HCT116 (cell line): ENCODE data around the gene FAM13C. TPM values are rescaled to one million over a fixed set of nuclear protein-coding genes. Genes with fewer than 3 reads are reported as not detected.

ENCODE experiments used
- ATAC-seq: fragments of 200-7000 bp; cut with Tn5 transposase; 2 replicates; pipeline ENCODE4 v1.9.1; 2020; ENCODE audit warnings: mild to moderate bottlenecking, moderate library complexity
- BruUV-seq: library from RNA; stranded (reverse); fragments of 400-500 nt; replicated peaks from 2 replicates; lab custom pipeline; 2021; lab: Mats Ljungman, UMichigan
- CTCF ChIA-PET: fragments of 300-600 bp; sonication (Branson Sonifier 250); formaldehyde crosslinking; loops from one replicate; lab custom pipeline; 2021; ENCODE audit warnings: antibody characterized with exemption; lab: Charles Lee
- POLR2A ChIA-PET: fragments of 300-600, 350-600 bp; sonication (Branson Sonifier 250); formaldehyde crosslinking; loops from one replicate; lab custom pipeline; 2021; ENCODE audit warnings: antibody characterized with exemption; lab: Charles Lee
- RAD21 ChIA-PET, 2 experiments: fragments of 300-600 bp; sonication (Branson Sonifier 250); formaldehyde crosslinking; loops; one replicate each; lab custom pipeline; 2023; ENCODE audit warnings: low total read pairs in 2 of 2; ENCODE audit not compliant: uncharacterized antibody in 2 of 2, unreplicated experiment in 2 of 2, low non-redundant PET in 1 of 2; lab: Charles Lee
- DNase-seq: peaks from one replicate; pipeline ENCODE4 v3.0.0-alpha.2; 2010; ENCODE audit warnings: low read depth, low spot score
- H2AFZ ChIP-seq: fragments of 200-600 bp; shearing (Covaris generic), sonication (generic); 2 replicates; pipeline ENCODE4 v1.6.1; 2017; ENCODE audit warnings: low read depth, mixed run types, mixed read lengths, antibody characterized with exemption, low read length; ENCODE audit not compliant: poor library complexity, severe bottlenecking
- H3K27ac ChIP-seq: 2 replicates; pipeline ENCODE4 v1.5.1; 2012; ENCODE audit warnings: low read depth, low read length
- H3K27me3 ChIP-seq: fragments of 200-600 bp; sonication (generic); 2 replicates; pipeline ENCODE4 v1.6.1; 2016; ENCODE audit warnings: mixed run types, low read length, mixed read lengths; ENCODE audit not compliant: insufficient read depth
- H3K36me3 ChIP-seq, 2 experiments: fragments of 200-500 bp in 1 of 2; fragments of 200-600 bp in 1 of 2; sonication (Bioruptor generic) in 1 of 2; sonication (generic) in 1 of 2; 2 replicates each; pipeline versions ENCODE4 v1.5.1 to v1.6.1; 2014 to 2016; ENCODE audit warnings: low read length in 2 of 2, inconsistent platforms in 1 of 2, mixed read lengths in 1 of 2, mixed run types in 1 of 2; ENCODE audit not compliant: insufficient read depth in 2 of 2, control insufficient read depth in 1 of 2
- H3K4me1 ChIP-seq, 2 experiments: fragments of 200-600 bp in 1 of 2; sonication (generic) in 1 of 2; 2 replicates each; pipeline versions ENCODE4 v1.5.1 to v1.6.1; 2012 to 2017; ENCODE audit warnings: low read length in 2 of 2, inconsistent platforms in 1 of 2, mild to moderate bottlenecking in 1 of 2, mixed read lengths in 1 of 2, mixed run types in 1 of 2, moderate library complexity in 1 of 2; ENCODE audit not compliant: insufficient read depth in 2 of 2, control insufficient read depth in 1 of 2
- H3K4me2 ChIP-seq: fragments of 200-600 bp; sonication (generic); 2 replicates; pipeline ENCODE4 v1.6.1; 2017; ENCODE audit warnings: mixed run types, low read length, mixed read lengths
- H3K4me3 ChIP-seq, 2 experiments: fragments of 200-600 bp in 1 of 2; sonication (generic) in 1 of 2; replicated peaks in 1 of 2; 2 replicates each; pipeline ENCODE4 v1.5.1; 2011 to 2016; ENCODE audit warnings: low read length in 2 of 2, control low read depth in 1 of 2, low read depth in 1 of 2, mild to moderate bottlenecking in 1 of 2, mixed read lengths in 1 of 2, mixed run types in 1 of 2
- H3K79me2 ChIP-seq: fragments of 200-600 bp; sonication (generic); 2 replicates; pipeline ENCODE4 v1.6.1; 2017; ENCODE audit warnings: mild to moderate bottlenecking, mixed run types, low read length, moderate library complexity, mixed read lengths; ENCODE audit not compliant: insufficient read depth
- H3K9ac ChIP-seq: fragments of 200-600 bp; sonication (generic); 2 replicates; pipeline ENCODE4 v1.6.1; 2016; ENCODE audit warnings: low read length, mixed read lengths
- H3K9me2 ChIP-seq: fragments of 200-600 bp; sonication (generic), shearing (Covaris generic); 2 replicates; pipeline ENCODE4 v1.6.1; 2017; ENCODE audit warnings: mixed run types, mild to moderate bottlenecking, moderate library complexity; ENCODE audit not compliant: insufficient read depth
- H3K9me3 ChIP-seq, 2 experiments: fragments of 200-500 bp in 1 of 2; fragments of 200-600 bp in 1 of 2; sonication (Bioruptor generic) in 1 of 2; sonication (generic) in 1 of 2; 2 replicates each; pipeline ENCODE4 v1.6.1; 2014 to 2017; ENCODE audit warnings: low read length in 2 of 2, mixed read lengths in 2 of 2, inconsistent platforms in 1 of 2, low read depth in 1 of 2, mild to moderate bottlenecking in 1 of 2, mixed run types in 1 of 2, moderate library complexity in 1 of 2; ENCODE audit not compliant: control insufficient read depth in 1 of 2, insufficient read depth in 1 of 2
- H4K20me1 ChIP-seq: fragments of 200-600 bp; sonication (generic), shearing (Covaris generic); 2 replicates; pipeline ENCODE4 v1.6.1; 2017; ENCODE audit warnings: mixed run types, mild to moderate bottlenecking, moderate library complexity; ENCODE audit not compliant: insufficient read depth
- ATF3 ChIP-seq: IDR thresholded peaks from 2 replicates; pipeline ENCODE4 v1.6.1; 2012
- CEBPB ChIP-seq: IDR thresholded peaks from 2 replicates; pipeline ENCODE4 v1.6.1; 2012; ENCODE audit warnings: low read depth
- CTCF ChIP-seq, 3 experiments: fragments of 200-600 bp in 1 of 3; sonication (generic) in 1 of 3; IDR thresholded peaks in 2 of 3; conservative IDR thresholded peaks in 1 of 3; 2 replicates each; pipeline ENCODE4 v1.5.1; 2012 to 2017; ENCODE audit warnings: low read depth in 2 of 3, low read length in 2 of 3, antibody characterized with exemption in 1 of 3, borderline replicate concordance in 1 of 3, control low read depth in 1 of 3, mild to moderate bottlenecking in 1 of 3, mixed read lengths in 1 of 3, mixed run types in 1 of 3, moderate library complexity in 1 of 3; ENCODE audit not compliant: insufficient read depth in 1 of 3
- EGR1 ChIP-seq: IDR thresholded peaks from 2 replicates; pipeline ENCODE4 v1.6.1; 2012; ENCODE audit warnings: low read depth
- EZH2phosphoT487 ChIP-seq: fragments of 200-600 bp; IDR thresholded peaks from 2 replicates; pipeline ENCODE4 v1.6.1; 2018; ENCODE audit warnings: antibody characterized with exemption, borderline replicate concordance
- FOSL1 ChIP-seq: IDR thresholded peaks from 2 replicates; pipeline ENCODE4 v1.6.1; 2012; ENCODE audit warnings: low read depth
- JUND ChIP-seq: IDR thresholded peaks from 2 replicates; pipeline ENCODE4 v1.6.1; 2012
- MAX ChIP-seq: IDR thresholded peaks from 2 replicates; pipeline ENCODE4 v1.6.1; 2012
- POLR2AphosphoS5 ChIP-seq: IDR thresholded peaks from 2 replicates; pipeline ENCODE4 v1.6.1; 2011; ENCODE audit warnings: mild to moderate bottlenecking, low read depth, low read length, moderate library complexity
- RAD21 ChIP-seq: IDR thresholded peaks from 2 replicates; pipeline ENCODE4 v1.6.1; 2012; ENCODE audit warnings: low read depth, mild to moderate bottlenecking
- REST ChIP-seq: IDR thresholded peaks from 2 replicates; pipeline ENCODE4 v1.6.1; 2012; ENCODE audit warnings: low read depth
- SP1 ChIP-seq: IDR thresholded peaks from 2 replicates; pipeline ENCODE4 v1.6.1; 2012; ENCODE audit warnings: low read depth
- TCF7L2 ChIP-seq: IDR thresholded peaks from 2 replicates; pipeline ENCODE4 v1.7.0; 2011; ENCODE audit warnings: borderline replicate concordance, inconsistent platforms; ENCODE audit not compliant: insufficient read depth, insufficient read length; ENCODE audit errors: extremely low read depth
- YY1 ChIP-seq: IDR thresholded peaks from 2 replicates; pipeline ENCODE4 v1.6.1; 2011; ENCODE audit warnings: low read length, low read depth, moderate library complexity, mild to moderate bottlenecking; ENCODE audit not compliant: insufficient replicate concordance; ENCODE audit errors: extremely low read depth
- ZNF274 ChIP-seq: fragments of 200-500 bp; sonication (Bioruptor generic); IDR thresholded peaks from 2 replicates; pipeline ENCODE4 v1.6.1; 2014; ENCODE audit warnings: mild to moderate bottlenecking, low read depth, low read length, inconsistent platforms
- intact Hi-C: fragments of 100-400 bp; cut with micrococcal nuclease; formaldehyde crosslinking; loops from 2 replicates; pipeline ENCODE4 v1.10.0; 2022
- total RNA-seq: library from RNA; stranded (reverse); gene quantifications from one replicate; pipeline ENCODE4 v1.2.1, GENCODE V29; 2021; ENCODE audit not compliant: unreplicated experiment

Gene FAM13C
- total RNA-seq, 1 experiment from 2014 or later, result 0.42 TPM

- Histone ChIP-seq H3K27ac (no peak overlapping the region), H2AFZ (no peak overlapping the region), H3K79me2 (no peaks in the 10 kb centered on the region), H3K27me3 (peaks cover 11% of the 10 kb centered on the region; the same call in 1 of the 2 replicates), H3K36me3 (no peaks in the 10 kb centered on the region), H3K4me2 (no peak overlapping the region), H3K9me3 (no peaks in the 10 kb centered on the region), H3K4me3 (no peak overlapping the region), H3K9ac (no peak overlapping the region), H3K4me1 (peaks cover 0 to 2% of the 10 kb centered on the region in 2 experiments; a peak in 1 of 4 replicates), H4K20me1 (no peaks in the 10 kb centered on the region), H3K9me2 (no peaks in the 10 kb centered on the region)
- no peak for DNase-seq
- ChIA-PET CTCF (no interaction called here), POLR2A (no interaction called here), RAD21 (no interaction called here)
- intact Hi-C loops, result no loop called here
- ATAC-seq, result no peak
- TF ChIP-seq TCF7L2 (no peak), ZNF274 (no peak), EZH2phosphoT487 (no peak), MAX (no peak), RAD21 (no peak), JUND (no peak)
- no TSS peak for BruUV-seq
These were observed 20.5 kb upstream of the FAM13C start for GRCh38 chr10:59382831-59383295.

GRCh38 chr10:59381687-59382086, 19.3 kb upstream of the FAM13C start:
- H3K27me3 ChIP-seq, result peaks cover 11% of the 10 kb centered on the region; the same call in 1 of the 2 replicates
- H3K9ac ChIP-seq, result no peak overlapping the region
- ATAC-seq (no peak), DNase-seq (no peak)
- no peaks in the 10 kb centered on the region for H4K20me1 ChIP-seq
- ChIA-PET POLR2A (no interaction called here), CTCF (no interaction called here), RAD21 (no interaction called here)
- no peak overlapping the region for H3K4me3 ChIP-seq
- H3K9me2 ChIP-seq, result no peaks in the 10 kb centered on the region
- no peak overlapping the region for H2AFZ ChIP-seq
- H3K79me2 ChIP-seq, result no peaks in the 10 kb centered on the region
- no peaks in the 10 kb centered on the region for H3K9me3 ChIP-seq
- no peaks in the 10 kb centered on the region for H3K4me1 ChIP-seq
- no peak overlapping the region for H3K4me2 ChIP-seq
- BruUV-seq, result no TSS peak
- H3K36me3 ChIP-seq, result no peaks in the 10 kb centered on the region
- no peak overlapping the region for H3K27ac ChIP-seq
- intact Hi-C loops, result no loop called here
- TF ChIP-seq EGR1 (no peak), CTCF (IDR thresholded peaks at IDR 0.05 in 2 of 3, conservative IDR thresholded peaks at IDR 0.05 in 1 of 3; ENCODE audit: borderline replicate concordance in 1 of 3, insufficient read depth in 1 of 3, low read depth in 2 of 3, low read length in 2 of 3) (no peak), CEBPB (no peak), FOSL1 (no peak), POLR2AphosphoS5 (no peak), YY1 (no peak), MAX (no peak), REST (no peak), ATF3 (no peak), SP1 (no peak)
